ENCODE results near the gene RPS6KA3.

DNA sequence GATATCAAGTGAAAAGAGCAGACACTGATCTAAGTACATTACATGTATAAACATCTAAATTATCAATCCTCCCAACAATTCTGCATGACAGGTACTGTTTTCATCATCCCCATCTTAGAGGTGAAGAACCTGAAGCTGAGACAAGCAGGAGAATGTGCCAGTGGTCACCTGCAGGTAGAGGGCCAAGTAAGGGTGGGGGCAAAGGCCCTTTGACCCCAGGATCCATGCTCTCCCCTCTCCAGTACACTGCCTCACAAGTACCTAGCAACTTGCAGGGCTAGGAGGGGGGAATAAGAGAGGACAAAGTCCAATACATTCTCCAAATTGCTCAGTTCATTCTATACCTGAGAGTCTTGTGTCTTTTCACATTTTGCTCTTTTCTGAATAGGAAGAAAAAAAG, 141.7 kb downstream of the RPS6KA3 start:
- TF ChIP-seq POLR2AphosphoS5 (IDR thresholded peaks at IDR 0.05; ENCODE audit: low read depth, low read length): no peak
- TF ChIP-seq TAF1 (IDR thresholded peaks at IDR 0.05; ENCODE audit: borderline replicate concordance, low read depth, low read length): no peak
